Measurements from ENCODE around the gene PSEN2. TPM values are rescaled to one million over a fixed set of nuclear protein-coding genes. Genes with fewer than 3 reads are reported as not detected.

PSEN2 gene
- total and polyA plus RNA-seq, 7 experiments from 2014 or later: 0.17 to 10.3 (median 1.8) TPM

GRCh38 chr1:226937940-226938725 is 67.7 kb downstream of the PSEN2 start:
- H3K4me1 Mint-ChIP-seq: peaks cover 28 to 46% (median 40%) of the 10 kb centered on the region in 7 donors
- no peaks in the 10 kb centered on the region for H3K36me3 ChIP-seq (ENCODE audit: control insufficient read depth in 2 of 3, insufficient read depth in 3 of 3, low read length in 3 of 3)
- H3K4me3 ChIP-seq (ENCODE audit: low read length): no peak overlapping the region
- DNase-seq (no peak), ATAC-seq (no peak)
- ChIA-PET CTCF (interaction anchor here (1.2 to 1.5 kb wide), 3 partner anchors 25 to 311 kb away, joined by 3 to 7 read pairs (median 4); no protein-coding TSS in a partner anchor), POLR2A (interaction anchor here (0.6 to 4.3 kb wide), 9 partner anchors 9 to 498 kb away, joined by 3 to 46 read pairs (median 3); partner anchors contain the start of gene ITPKB)
- H3K36me3 Mint-ChIP-seq: peaks cover 1 to 20% (median 8%) of the 10 kb centered on the region in 5 donors
- H3K27me3 Mint-ChIP-seq: no peaks in the 10 kb centered on the region
- intact Hi-C loops (cut with micrococcal nuclease): loop anchor here (2.0 to 5.0 kb wide), 3 partner anchors 21 to 936 kb away; no protein-coding TSS in a partner anchor
- peak overlapping the region; percentile 94 to 98 (median 97) for H3K27ac Mint-ChIP-seq
- H3K4me1 ChIP-seq (ENCODE audit: control insufficient read depth in 2 of 2, insufficient read depth in 2 of 2, low read length in 2 of 2): peaks cover 15 to 24% of the 10 kb centered on the region in 2 donors
- H3K9me3 Mint-ChIP-seq: peaks cover 6 to 25% (median 14%) of the 10 kb centered on the region in 11 donors
- peak overlapping the region; percentile 68 to 94 (median 92) for H3K4me3 Mint-ChIP-seq
- no peaks in the 10 kb centered on the region for H3K27me3 ChIP-seq (ENCODE audit: control insufficient read depth in 2 of 2, insufficient read depth in 2 of 2, low read length in 2 of 2)
- H3K27ac ChIP-seq (ENCODE audit: low read depth, low read length): peak overlapping the region; percentile 87
- peaks cover 0 to 14% (median 8%) of the 10 kb centered on the region in 3 experiments for H3K9me3 ChIP-seq (ENCODE audit: control insufficient read depth in 2 of 3, low read length in 3 of 3)

DNA sequence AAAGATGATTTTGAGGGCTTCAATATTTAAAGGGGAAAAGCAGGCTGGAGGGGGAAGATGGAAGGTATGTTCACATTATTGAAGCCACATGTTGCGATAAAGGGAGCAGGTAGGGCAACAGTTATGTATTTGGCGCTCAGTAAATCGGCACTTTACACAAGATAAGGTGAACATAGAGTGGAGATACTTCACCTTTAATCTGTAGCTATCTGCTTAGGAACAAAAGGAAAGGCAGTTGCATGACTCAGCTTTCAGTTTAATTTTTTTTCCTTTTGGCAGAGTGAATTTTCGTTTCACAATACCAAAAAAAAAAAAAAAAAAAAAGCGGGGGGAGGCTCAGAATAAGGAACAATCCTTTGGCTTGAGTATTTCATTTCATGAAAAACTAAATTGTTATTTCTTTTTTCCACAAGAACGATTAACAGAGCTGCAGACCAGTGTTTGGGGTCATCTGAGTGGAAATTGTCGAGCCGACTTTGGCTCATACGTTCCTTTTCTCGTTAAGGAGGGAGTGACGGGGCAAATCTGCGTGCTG is 68.6 kb downstream of the PSEN2 start:
- Mint-ChIP-seq H3K4me1 (peaks cover 35 to 55% (median 47%) of the 10 kb centered on the region in 7 donors), H3K27ac (peak overlapping the region; percentile 94 to 98 (median 97)), H3K4me3 (peak overlapping the region; percentile 85 to 94 (median 92)), H3K27me3 (no peaks in the 10 kb centered on the region), H3K9me3 (peaks cover 6 to 23% (median 13%) of the 10 kb centered on the region in 11 donors), H3K36me3 (peaks cover 4 to 19% (median 8%) of the 10 kb centered on the region in 5 donors)
- intact Hi-C loops (cut with micrococcal nuclease): loop anchor here (1.0 to 5.0 kb wide), 6 partner anchors 22 to 937 kb away; no protein-coding TSS in a partner anchor
- CTCF ChIA-PET: interaction anchor here (0.7 to 1.3 kb wide), 5 partner anchors 26 to 312 kb away, joined by 3 to 5 read pairs (median 4); no protein-coding TSS in a partner anchor
- ATAC-seq (no peak), DNase-seq (peak in 1 of 9 donors; percentile 36)
- Histone ChIP-seq H3K27me3 (ENCODE audit: control insufficient read depth in 2 of 2, insufficient read depth in 2 of 2, low read length in 2 of 2) (no peaks in the 10 kb centered on the region), H3K27ac (ENCODE audit: low read depth, low read length) (peak overlapping the region; percentile 87), H3K36me3 (ENCODE audit: control insufficient read depth in 2 of 3, insufficient read depth in 3 of 3, low read length in 3 of 3) (no peaks in the 10 kb centered on the region), H3K4me3 (ENCODE audit: low read length) (peak overlapping the region; percentile 81), H3K9me3 (ENCODE audit: control insufficient read depth in 2 of 3, low read length in 3 of 3) (peaks cover 0 to 14% (median 8%) of the 10 kb centered on the region in 3 experiments), H3K4me1 (ENCODE audit: control insufficient read depth in 2 of 2, insufficient read depth in 2 of 2, low read length in 2 of 2) (peaks cover 15 to 33% of the 10 kb centered on the region in 2 donors)
- POLR2A ChIA-PET: interaction anchor here (0.6 to 4.3 kb wide), 24 partner anchors 8 to 940 kb away, joined by 3 to 46 read pairs (median 4); partner anchors contain the start of genes H3-3A, ITPKB and SDE2

DNA sequence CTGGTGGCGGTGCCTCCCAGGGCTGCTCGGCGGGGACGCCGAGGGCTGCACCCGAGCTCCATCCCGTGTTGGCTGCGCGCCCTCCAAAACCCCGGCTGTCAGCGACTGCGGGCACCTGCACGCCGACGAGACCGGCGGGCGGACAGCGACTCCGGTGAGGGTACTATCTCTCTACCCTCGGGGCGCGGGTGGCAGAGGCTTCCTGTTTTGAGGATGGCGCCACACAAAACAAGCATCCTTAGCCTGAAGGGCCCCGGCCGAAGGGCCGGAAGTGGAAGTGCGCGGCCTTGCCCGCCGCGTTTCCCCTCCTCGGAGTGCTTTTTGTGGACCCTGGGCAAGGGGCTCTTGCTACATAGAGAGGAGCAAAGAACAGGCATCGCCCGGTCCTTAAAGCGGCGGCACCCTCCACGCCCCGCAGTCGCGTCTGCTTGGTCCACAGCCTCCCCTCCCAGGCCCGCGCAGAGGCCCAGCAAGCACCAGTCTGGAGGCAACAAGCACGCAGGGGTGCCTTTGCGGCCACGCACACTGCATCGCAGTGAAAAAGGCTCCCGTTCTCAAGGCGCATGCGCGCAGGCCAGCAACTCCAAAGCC is 69.1 kb downstream of the PSEN2 start:
- Histone ChIP-seq H3K27me3 (ENCODE audit: control insufficient read depth in 2 of 2, insufficient read depth in 2 of 2, low read length in 2 of 2) (no peaks in the 10 kb centered on the region), H3K4me3 (ENCODE audit: low read length) (peak overlapping the region; percentile 81), H3K9me3 (ENCODE audit: control insufficient read depth in 2 of 3, low read length in 3 of 3) (peaks cover 0 to 11% (median 6%) of the 10 kb centered on the region in 3 experiments), H3K27ac (ENCODE audit: low read depth, low read length) (peak overlapping the region; percentile 87), H3K4me1 (ENCODE audit: control insufficient read depth in 2 of 2, insufficient read depth in 2 of 2, low read length in 2 of 2) (peaks cover 15 to 34% of the 10 kb centered on the region in 2 donors), H3K36me3 (ENCODE audit: control insufficient read depth in 2 of 3, insufficient read depth in 3 of 3, low read length in 3 of 3) (no peaks in the 10 kb centered on the region)
- DNase-seq (peak in 2 of 9 donors; percentile 67 to 96), ATAC-seq (peak; percentile 35)
- intact Hi-C loops (cut with micrococcal nuclease): loop anchor here (1.0 to 10.0 kb wide), 21 partner anchors 23 to 1162 kb away; partner anchors contain the start of genes ITPKB (in 2 of the 2), ARF1 (in 1 of the 2), JMJD4 (in 1 of the 2) and LIN9 (in 1 of the 2)
- Mint-ChIP-seq H3K9me3 (peaks cover 6 to 20% (median 11%) of the 10 kb centered on the region in 11 donors), H3K36me3 (peaks cover 4 to 15% (median 8%) of the 10 kb centered on the region in 5 donors), H3K27me3 (no peaks in the 10 kb centered on the region), H3K4me1 (peaks cover 38 to 60% (median 47%) of the 10 kb centered on the region in 7 donors), H3K4me3 (peak overlapping the region; percentile 85 to 94 (median 92)), H3K27ac (peak overlapping the region; percentile 94 to 98 (median 97))
- ChIA-PET CTCF (interaction anchor here (0.7 to 1.3 kb wide), 7 partner anchors 27 to 313 kb away, joined by 3 to 5 read pairs (median 4); no protein-coding TSS in a partner anchor), POLR2A (interaction anchor here (0.6 to 4.3 kb wide), 29 partner anchors 8 to 940 kb away, joined by 3 to 46 read pairs (median 4); partner anchors contain the start of genes H3-3A, ITPKB, PARP1 and SDE2)

GRCh38 chr1:226940029-226940805 is 69.8 kb downstream of the PSEN2 start, which contains the start of gene COQ8A:
COQ8A (plus strand) TSS chr1:226940294; CDS start chr1:226961386, 21,092 bp downstream.
- peaks cover 4 to 9% (median 4%) of the 10 kb centered on the region in 5 donors for H3K36me3 Mint-ChIP-seq
- ATAC-seq: peak; percentile 95
- no peaks in the 10 kb centered on the region for H3K36me3 ChIP-seq (ENCODE audit: control insufficient read depth in 2 of 3, insufficient read depth in 3 of 3, low read length in 3 of 3)
- peak within 1 kb of the TSS; percentile 87 for H3K27ac ChIP-seq (ENCODE audit: low read depth, low read length)
- H3K9me3 Mint-ChIP-seq: peaks cover 2 to 13% (median 4%) of the 10 kb centered on the region in 11 donors
- peaks cover 15 to 34% of the 10 kb centered on the region in 2 donors for H3K4me1 ChIP-seq (ENCODE audit: control insufficient read depth in 2 of 2, insufficient read depth in 2 of 2, low read length in 2 of 2)
- peak within 1 kb of the TSS; percentile 84 for H3K4me3 ChIP-seq (ENCODE audit: low read length)
- H3K27me3 ChIP-seq (ENCODE audit: control insufficient read depth in 2 of 2, insufficient read depth in 2 of 2, low read length in 2 of 2): no peaks in the 10 kb centered on the region
- H3K27ac Mint-ChIP-seq: peak within 1 kb of the TSS; percentile 94 to 98 (median 97)
- POLR2A ChIA-PET: interaction anchor here (0.5 to 4.3 kb wide), 17 partner anchors 9 to 532 kb away, joined by 3 to 46 read pairs (median 4); partner anchors contain the start of genes ITPKB and PARP1
- intact Hi-C loops (cut with micrococcal nuclease): loop anchor here (1.0 to 10.0 kb wide), 16 partner anchors 47 to 1163 kb away; partner anchors contain the start of genes ITPKB (in 2 of the 2), ARF1 (in 1 of the 2), JMJD4 (in 1 of the 2) and LIN9 (in 1 of the 2)
- peaks cover 43 to 67% (median 50%) of the 10 kb centered on the region in 7 donors for H3K4me1 Mint-ChIP-seq
- peak within 1 kb of the TSS; percentile 85 to 94 (median 92) for H3K4me3 Mint-ChIP-seq
- H3K9me3 ChIP-seq (ENCODE audit: control insufficient read depth in 2 of 3, low read length in 3 of 3): peaks cover 0 to 4% (median 0%) of the 10 kb centered on the region in 3 experiments
- peak in 8 of 9 donors; percentile 99 to 100 (median 100) for DNase-seq
- CTCF ChIA-PET: interaction anchor here (0.8 to 1.0 kb wide), 2 partner anchors 114 to 127 kb away, joined by 3 read pairs; no protein-coding TSS in a partner anchor
- no peaks in the 10 kb centered on the region for H3K27me3 Mint-ChIP-seq

GRCh38 chr1:226940806-226941067 is 70.3 kb downstream of the PSEN2 start:
- intact Hi-C loops (cut with micrococcal nuclease): loop anchor here (1.0 to 10.0 kb wide), 16 partner anchors 47 to 1163 kb away; partner anchors contain the start of genes ITPKB (in 2 of the 2), ARF1 (in 1 of the 2), JMJD4 (in 1 of the 2) and LIN9 (in 1 of the 2)
- H3K27ac ChIP-seq (ENCODE audit: low read depth, low read length): peak overlapping the region; percentile 87
- Mint-ChIP-seq H3K36me3 (peaks cover 0 to 8% (median 0%) of the 10 kb centered on the region in 5 donors), H3K4me1 (peaks cover 45 to 72% (median 55%) of the 10 kb centered on the region in 7 donors), H3K4me3 (peak overlapping the region; percentile 85 to 94 (median 92)), H3K27ac (peak overlapping the region; percentile 94 to 98 (median 97)), H3K9me3 (peaks cover 0 to 8% (median 0%) of the 10 kb centered on the region in 11 donors), H3K27me3 (no peaks in the 10 kb centered on the region)
- H3K4me3 ChIP-seq (ENCODE audit: low read length): peak overlapping the region; percentile 84
- ChIA-PET POLR2A (interaction anchor here (0.7 to 4.3 kb wide), 8 partner anchors 9 to 284 kb away, joined by 3 to 46 read pairs (median 4); partner anchors contain the start of gene ITPKB), CTCF (no interaction called here)
- no peaks in the 10 kb centered on the region for H3K36me3 ChIP-seq (ENCODE audit: control insufficient read depth in 2 of 3, insufficient read depth in 3 of 3, low read length in 3 of 3)
- DNase-seq (peak in 1 of 9 donors; percentile 9), ATAC-seq (no peak)
- no peaks in the 10 kb centered on the region for H3K27me3 ChIP-seq (ENCODE audit: control insufficient read depth in 2 of 2, insufficient read depth in 2 of 2, low read length in 2 of 2)
- H3K9me3 ChIP-seq (ENCODE audit: control insufficient read depth in 2 of 3, low read length in 3 of 3): no peaks in the 10 kb centered on the region
- H3K4me1 ChIP-seq (ENCODE audit: control insufficient read depth in 2 of 2, insufficient read depth in 2 of 2, low read length in 2 of 2): peaks cover 15 to 34% of the 10 kb centered on the region in 2 donors
